ENCODE measurements around the gene CEP170B.
"Not testable (repeated sequence)": the region's sequence is repeated elsewhere in the genome, so short reads cannot be mapped to it uniquely, and the experiment has no call there.

CEP170B gene

DNA sequence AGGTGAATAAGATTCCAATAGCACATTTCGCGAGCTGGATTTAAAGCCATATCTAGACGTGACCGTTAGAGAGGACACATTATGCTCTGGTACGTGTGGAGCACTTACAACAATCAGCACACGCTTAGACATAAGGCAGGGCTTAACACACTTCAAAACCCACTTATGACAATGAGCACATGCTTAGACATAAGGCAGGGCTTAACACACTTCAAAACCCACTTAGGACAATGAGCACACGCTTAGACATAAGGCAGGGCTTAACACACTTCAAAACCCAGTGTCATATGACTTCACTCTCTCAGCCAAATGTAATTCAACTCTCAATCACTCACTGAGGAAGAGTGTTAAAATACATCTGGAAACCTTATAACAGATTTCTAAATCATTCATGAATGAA lies 48.4 kb downstream of the CEP170B start:
- no peak for DNase-seq (ENCODE audit: low read depth)

- no peak for DNase-seq (ENCODE audit: low read depth)
Measured at GRCh38 chr14:104917116-104917515, 52.0 kb downstream of the CEP170B start.

DNA sequence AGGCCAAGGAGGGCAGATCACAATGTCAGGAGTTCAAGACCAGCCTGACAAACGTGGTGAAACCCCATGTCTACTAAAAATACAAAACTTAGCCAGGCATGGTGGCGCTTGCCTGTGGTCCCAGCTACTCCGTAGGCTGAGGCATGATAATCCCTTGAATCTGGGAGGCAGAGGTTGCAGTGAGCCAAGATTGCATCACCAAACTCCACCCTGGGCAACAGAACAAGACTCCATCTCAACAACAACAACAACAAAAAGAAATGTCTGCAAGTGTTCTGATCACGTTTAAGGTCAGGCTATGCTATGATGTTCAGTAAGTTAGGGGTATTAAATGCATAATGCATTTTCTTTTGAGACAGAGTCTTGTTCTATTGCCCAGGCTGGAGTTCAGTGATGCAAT lies 52.9 kb downstream of the CEP170B start:
- no peak for DNase-seq (ENCODE audit: low read depth)

DNA sequence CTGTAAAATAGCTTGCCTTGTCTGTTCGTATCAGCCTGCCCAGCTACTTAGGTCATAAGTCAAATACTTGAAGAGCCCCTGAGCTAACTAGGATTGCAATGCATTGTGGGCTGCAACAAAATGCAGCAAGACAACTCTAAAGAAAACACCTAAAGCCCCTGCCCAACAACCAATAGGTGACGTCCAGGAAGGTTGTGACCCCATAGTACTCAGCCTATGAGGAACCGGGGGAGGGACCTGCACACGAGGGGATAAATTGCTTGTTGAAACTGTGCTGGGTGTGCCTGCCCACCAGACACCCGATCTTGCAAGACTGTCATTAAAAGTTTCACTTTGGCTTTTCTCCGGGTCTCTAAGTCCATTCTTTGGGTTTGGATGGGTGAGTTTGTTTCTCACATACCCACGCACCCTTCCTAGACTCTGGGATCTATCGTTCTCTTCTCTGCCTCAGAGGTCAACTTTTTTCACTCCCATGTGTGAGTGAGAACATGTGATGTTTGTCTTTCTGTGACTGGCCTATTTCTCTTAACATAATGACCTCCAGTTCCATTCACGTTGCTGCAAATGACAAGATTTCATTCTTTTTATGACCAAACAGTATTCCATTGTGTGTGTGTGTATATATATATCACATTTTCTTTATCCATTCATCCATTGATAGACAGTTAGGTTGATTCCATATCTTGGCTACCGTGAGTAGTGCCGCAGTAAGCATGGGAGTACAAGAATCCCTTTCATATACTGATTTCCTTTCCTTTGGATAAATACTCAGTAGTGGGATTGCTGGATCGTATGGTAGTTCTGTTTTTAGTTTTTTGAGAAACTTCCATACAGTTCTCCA lies 54.3 kb downstream of the CEP170B start:
- DNase-seq (ENCODE audit: low read depth): not testable (repeated sequence)

- no peak for DNase-seq (ENCODE audit: low read depth)
Measured at GRCh38 chr14:104919993-104920315, 54.9 kb downstream of the CEP170B start.

- no peak for DNase-seq (ENCODE audit: low read depth)
Measured at GRCh38 chr14:104923640-104924420, 58.8 kb downstream of the CEP170B start.

DNA sequence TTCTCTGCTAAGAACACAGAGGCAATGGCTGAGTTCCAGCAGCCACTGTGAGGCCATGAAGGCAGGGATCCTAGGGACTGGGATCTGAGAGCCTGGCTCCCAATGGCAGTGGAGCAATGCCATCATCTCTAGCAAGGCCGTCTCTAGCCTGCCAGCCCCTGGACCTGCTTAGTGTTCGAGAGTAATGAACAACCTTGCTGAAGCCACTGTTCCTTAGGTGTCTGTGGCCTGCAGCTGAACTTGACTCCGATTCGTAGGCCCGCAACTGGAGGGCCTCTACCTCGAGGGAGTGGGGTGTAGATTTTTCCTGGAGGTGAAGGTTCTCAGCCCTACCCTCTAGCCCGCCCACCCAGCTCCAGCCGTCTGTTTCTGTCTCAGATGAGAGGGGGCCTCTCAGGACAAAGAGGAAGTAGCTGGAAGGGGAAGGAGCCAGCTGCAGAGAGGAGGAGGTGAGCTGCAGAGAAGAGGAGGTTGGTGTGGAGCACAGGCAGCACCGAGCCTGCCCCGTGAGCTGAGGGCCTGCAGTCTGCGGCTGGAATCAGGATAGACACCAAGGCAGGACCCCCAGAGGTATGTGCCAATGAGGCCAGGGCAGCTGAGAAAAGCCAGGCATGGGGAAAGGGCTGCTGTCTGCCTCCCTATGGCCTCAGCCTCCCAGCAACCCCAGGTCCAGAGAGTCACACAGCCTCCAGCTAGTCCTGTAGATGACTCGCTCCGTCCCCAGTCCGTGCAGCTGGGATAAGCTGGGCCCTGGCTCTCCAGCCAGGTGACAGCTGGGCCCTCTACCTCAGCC lies 59.5 kb downstream of the CEP170B start, which contains the start of gene PLD4:
Gene PLD4, plus strand, starts transcription at position 459 of the 793 bp plus-strand sequence. CDS start 2,262 bp downstream, outside the sequence.
- no peak for DNase-seq (ENCODE audit: low read depth)

DNA sequence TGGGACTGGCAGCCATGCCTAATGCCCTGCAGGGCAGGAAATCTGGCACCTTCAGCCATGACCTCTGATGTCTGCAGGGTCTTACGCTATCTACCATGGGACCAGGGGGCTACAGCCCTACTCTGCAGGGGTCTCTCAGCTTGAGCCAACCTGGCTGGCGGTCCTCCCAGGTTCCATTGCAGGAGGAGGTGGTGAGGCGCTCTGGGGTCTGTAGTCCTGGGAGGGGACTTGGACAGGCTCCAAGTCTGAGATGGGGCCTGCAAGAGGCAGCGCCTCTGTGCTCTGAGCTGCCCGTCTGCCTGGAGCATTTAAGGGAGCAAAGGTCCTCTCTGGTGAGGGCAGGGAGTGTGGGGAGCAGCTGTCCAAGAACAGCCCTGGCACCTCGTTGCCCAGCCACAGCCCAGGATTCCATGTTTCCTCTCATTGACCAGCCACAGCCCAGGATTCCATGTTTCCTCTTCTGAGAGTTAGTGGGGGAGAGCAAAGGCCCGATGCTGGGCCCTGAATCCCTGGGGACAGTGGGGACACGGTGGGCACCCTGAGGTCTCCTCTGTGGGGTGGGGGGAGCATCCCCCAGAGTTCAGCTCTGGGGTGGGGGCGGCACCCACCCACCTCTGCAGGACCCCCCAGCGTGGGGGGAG lies 60.3 kb downstream of the CEP170B start:
- DNase-seq (ENCODE audit: low read depth): no peak

- no peak for DNase-seq (ENCODE audit: low read depth)
Measured at GRCh38 chr14:104925855-104926609, 61.0 kb downstream of the CEP170B start.

GRCh38 chr14:104926619-104927431 lies 61.8 kb downstream of the CEP170B start:
- DNase-seq (ENCODE audit: low read depth): no peak

DNA sequence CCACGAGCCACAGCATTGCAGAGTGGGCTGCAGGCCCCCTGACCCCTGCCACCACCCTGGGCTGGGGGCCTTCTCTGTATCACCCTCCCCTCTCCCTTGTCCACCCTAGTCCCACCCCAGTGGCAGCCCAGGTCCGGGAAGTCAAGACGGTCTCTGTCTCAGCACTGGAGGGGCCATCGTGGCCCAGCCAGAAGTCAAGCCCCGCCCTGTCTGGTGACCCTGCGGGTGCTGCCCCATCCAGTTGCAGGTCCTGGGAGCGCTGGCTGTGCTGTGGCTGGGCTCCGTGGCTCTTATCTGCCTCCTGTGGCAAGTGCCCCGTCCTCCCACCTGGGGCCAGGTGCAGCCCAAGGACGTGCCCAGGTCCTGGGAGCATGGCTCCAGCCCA lies 62.4 kb downstream of the CEP170B start:
- DNase-seq (ENCODE audit: low read depth): no peak

- no peak for DNase-seq (ENCODE audit: low read depth)
Measured at GRCh38 chr14:104927901-104928300, 62.8 kb downstream of the CEP170B start.

DNA sequence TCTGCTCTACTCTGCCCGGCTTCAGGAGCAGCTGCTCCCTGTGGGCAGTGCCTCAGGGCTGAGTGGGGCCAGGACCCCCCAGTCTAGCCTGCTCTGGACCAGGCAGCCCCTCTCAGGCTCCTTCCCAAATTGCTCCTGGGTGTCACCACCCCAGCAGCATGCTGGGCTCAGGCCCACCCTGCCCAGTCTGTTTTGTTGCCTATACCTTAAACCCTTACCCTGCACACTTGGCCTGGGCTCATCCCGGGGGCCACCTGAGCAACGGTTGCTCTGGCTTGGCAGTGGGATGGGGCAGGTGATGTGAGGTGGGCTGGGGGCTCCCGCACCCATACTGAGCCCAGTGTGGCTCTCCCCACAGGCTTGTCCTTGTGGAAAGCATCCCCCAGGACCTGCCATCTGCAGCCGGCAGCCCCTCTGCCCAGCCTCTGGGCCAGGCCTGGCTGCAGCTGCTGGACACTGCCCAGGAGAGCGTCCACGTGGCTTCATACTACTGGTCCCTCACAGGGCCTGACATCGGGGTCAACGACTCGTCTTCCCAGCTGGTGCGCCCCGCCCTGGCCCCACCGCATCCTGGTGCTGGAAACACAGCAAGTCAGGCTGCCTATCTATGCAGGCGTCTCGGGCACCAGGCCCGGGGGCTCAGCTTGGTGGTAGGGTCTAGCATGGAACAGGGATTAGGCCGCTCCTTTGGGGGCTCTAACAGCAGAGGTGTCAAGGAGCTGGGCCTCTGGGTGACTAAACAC lies 63.5 kb downstream of the CEP170B start:
- DNase-seq (ENCODE audit: low read depth): no peak

- DNase-seq (ENCODE audit: low read depth): no peak
Measured at GRCh38 chr14:104929268-104930230, 64.5 kb downstream of the CEP170B start.

DNA sequence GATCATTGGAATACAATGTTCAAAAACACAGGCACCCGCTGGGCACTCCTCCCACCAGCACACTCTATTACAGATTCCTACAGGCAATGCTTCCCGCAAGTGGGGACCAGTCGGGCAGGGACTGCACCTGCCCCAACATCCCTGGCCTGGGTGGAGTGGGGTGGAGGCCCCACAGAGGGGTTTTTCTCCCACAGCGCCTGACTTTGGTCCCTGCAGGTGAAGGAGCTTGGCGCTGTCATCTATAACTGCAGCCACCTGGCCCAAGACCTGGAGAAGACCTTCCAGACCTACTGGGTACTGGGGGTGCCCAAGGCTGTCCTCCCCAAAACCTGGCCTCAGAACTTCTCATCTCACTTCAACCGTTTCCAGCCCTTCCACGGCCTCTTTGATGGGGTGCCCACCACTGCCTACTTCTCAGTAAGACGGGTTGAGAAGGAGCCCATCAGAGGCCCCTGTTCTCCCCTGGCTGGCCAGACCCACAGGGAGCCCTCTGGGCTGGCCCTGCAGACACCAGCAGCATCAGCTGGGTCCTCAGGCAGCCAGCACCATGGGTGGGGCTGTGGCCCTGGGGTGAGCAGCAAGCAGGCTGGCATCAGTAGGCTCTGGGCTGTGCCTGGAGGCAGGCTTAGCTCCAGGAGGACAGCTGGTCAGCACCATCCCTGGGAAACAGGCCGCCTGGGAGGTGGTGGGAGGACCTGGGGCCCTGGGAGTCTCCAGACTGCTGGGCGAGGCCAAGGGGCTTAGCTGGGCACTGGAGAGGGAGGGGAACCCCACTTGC lies 65.6 kb downstream of the CEP170B start:
- no peak for DNase-seq (ENCODE audit: low read depth)

DNA sequence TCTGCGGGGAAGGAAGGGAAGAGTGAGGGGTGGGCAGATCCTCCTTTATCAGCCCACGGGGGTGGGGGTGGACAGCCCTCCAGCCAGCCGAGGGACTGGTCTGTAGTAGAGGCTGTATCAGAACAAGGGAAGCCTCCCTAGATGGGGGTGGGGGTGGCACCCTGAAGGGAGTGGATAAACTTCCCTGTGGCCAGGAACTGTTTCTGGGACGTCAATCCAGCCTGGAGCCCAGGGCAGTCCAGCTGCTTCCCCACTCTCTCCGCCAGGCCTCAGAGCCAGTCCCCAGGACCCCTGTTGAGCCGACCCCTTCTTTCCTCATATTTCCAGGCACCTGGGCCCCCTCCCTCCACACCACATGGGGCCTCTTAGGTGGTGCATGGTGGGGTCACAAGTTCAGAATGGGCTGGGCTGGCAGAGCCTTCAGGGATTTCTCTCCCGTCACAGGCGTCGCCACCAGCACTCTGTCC lies 66.3 kb downstream of the CEP170B start:
- DNase-seq (ENCODE audit: low read depth): no peak

Measured in T-helper 22 cell (primary cell).